Measurements from ENCODE around the gene P2RX4.
"Not testable (repeated sequence)": the region's sequence is repeated elsewhere in the genome, so short reads cannot be mapped to it uniquely, and the experiment has no call there.

Gene P2RX4

GRCh38 chr12:121279071-121279375 lies 69.1 kb downstream of the P2RX4 start:
- no peaks in the 10 kb centered on the region for H3K36me3 ChIP-seq (replicated peaks; ENCODE audit: insufficient read depth, low read length)
- no peaks in the 10 kb centered on the region for H3K4me1 ChIP-seq (ENCODE audit: low read length)
- no peaks in the 10 kb centered on the region for H3K9me2 ChIP-seq (replicated peaks; ENCODE audit: insufficient read depth, low read length)
- H3K27ac ChIP-seq (ENCODE audit: low read length): no peak overlapping the region
- no peak overlapping the region for H3K9ac ChIP-seq (ENCODE audit: low read length)
- no peaks in the 10 kb centered on the region for H3K9me3 ChIP-seq (replicated peaks; ENCODE audit: insufficient read depth, low read length)
- no peaks in the 10 kb centered on the region for H4K20me1 ChIP-seq (ENCODE audit: insufficient read depth, low read length)
- no peak overlapping the region for H3K4me2 ChIP-seq (ENCODE audit: low read depth, low read length)
- DNase-seq: no peak
- H3K79me2 ChIP-seq (ENCODE audit: low read length): peaks cover 27% of the 10 kb centered on the region
- TF ChIP-seq EZH2 (optimal IDR thresholded peaks at IDR 0.05; ENCODE audit: low read depth, low read length) (no peak), EZH2phosphoT487 (IDR thresholded peaks at IDR 0.05; ENCODE audit: low read length) (no peak)
- TF ChIP-seq, protein P1, sequence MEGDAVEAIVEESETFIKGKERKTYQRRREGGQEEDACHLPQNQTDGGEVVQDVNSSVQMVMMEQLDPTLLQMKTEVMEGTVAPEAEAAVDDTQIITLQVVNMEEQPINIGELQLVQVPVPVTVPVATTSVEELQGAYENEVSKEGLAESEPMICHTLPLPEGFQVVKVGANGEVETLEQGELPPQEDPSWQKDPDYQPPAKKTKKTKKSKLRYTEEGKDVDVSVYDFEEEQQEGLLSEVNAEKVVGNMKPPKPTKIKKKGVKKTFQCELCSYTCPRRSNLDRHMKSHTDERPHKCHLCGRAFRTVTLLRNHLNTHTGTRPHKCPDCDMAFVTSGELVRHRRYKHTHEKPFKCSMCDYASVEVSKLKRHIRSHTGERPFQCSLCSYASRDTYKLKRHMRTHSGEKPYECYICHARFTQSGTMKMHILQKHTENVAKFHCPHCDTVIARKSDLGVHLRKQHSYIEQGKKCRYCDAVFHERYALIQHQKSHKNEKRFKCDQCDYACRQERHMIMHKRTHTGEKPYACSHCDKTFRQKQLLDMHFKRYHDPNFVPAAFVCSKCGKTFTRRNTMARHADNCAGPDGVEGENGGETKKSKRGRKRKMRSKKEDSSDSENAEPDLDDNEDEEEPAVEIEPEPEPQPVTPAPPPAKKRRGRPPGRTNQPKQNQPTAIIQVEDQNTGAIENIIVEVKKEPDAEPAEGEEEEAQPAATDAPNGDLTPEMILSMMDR (IDR thresholded peaks at IDR 0.05; ENCODE audit: low read length): no peak
- no peak overlapping the region for H3K4me3 ChIP-seq (ENCODE audit: low read length)
- H3K27me3 ChIP-seq (replicated peaks; ENCODE audit: insufficient read depth, low read length): no peaks in the 10 kb centered on the region
- H3F3A ChIP-seq (ENCODE audit: insufficient read depth, low read length): no peaks in the 10 kb centered on the region
- H2AFZ ChIP-seq (ENCODE audit: low read length): no peak overlapping the region

GRCh38 chr12:121279507-121279915 lies 69.6 kb downstream of the P2RX4 start:
- no peaks in the 10 kb centered on the region for H4K20me1 ChIP-seq (ENCODE audit: insufficient read depth, low read length)
- H3K9me3 ChIP-seq (replicated peaks; ENCODE audit: insufficient read depth, low read length): no peaks in the 10 kb centered on the region
- no peaks in the 10 kb centered on the region for H3K9me2 ChIP-seq (replicated peaks; ENCODE audit: insufficient read depth, low read length)
- no peak overlapping the region for H3K9ac ChIP-seq (ENCODE audit: low read length)
- H3F3A ChIP-seq (ENCODE audit: insufficient read depth, low read length): no peaks in the 10 kb centered on the region
- no peak overlapping the region for H3K4me3 ChIP-seq (ENCODE audit: low read length)
- H3K4me1 ChIP-seq (ENCODE audit: low read length): no peaks in the 10 kb centered on the region
- no peak overlapping the region for H3K27ac ChIP-seq (ENCODE audit: low read length)
- TF ChIP-seq EZH2phosphoT487 (IDR thresholded peaks at IDR 0.05; ENCODE audit: low read length) (no peak), EZH2 (optimal IDR thresholded peaks at IDR 0.05; ENCODE audit: low read depth, low read length) (no peak)
- TF ChIP-seq, protein P1 (IDR thresholded peaks at IDR 0.05; ENCODE audit: low read length): no peak
- no peak overlapping the region for H3K4me2 ChIP-seq (ENCODE audit: low read depth, low read length)
- peaks cover 27% of the 10 kb centered on the region for H3K79me2 ChIP-seq (ENCODE audit: low read length)
- H2AFZ ChIP-seq (ENCODE audit: low read length): no peak overlapping the region
- no peaks in the 10 kb centered on the region for H3K36me3 ChIP-seq (replicated peaks; ENCODE audit: insufficient read depth, low read length)
- DNase-seq: no peak
- H3K27me3 ChIP-seq (replicated peaks; ENCODE audit: insufficient read depth, low read length): no peaks in the 10 kb centered on the region

- not testable (repeated sequence) for H3K9me3 ChIP-seq (replicated peaks; ENCODE audit: insufficient read depth, low read length); H3K9ac ChIP-seq (ENCODE audit: low read length); H3K4me1 ChIP-seq (ENCODE audit: low read length); H3K4me2 ChIP-seq (ENCODE audit: low read depth, low read length); H3K9me2 ChIP-seq (replicated peaks; ENCODE audit: insufficient read depth, low read length); H3K36me3 ChIP-seq (replicated peaks; ENCODE audit: insufficient read depth, low read length); DNase-seq; H3K27ac ChIP-seq (ENCODE audit: low read length); H3K4me3 ChIP-seq (ENCODE audit: low read length); H3K27me3 ChIP-seq (replicated peaks; ENCODE audit: insufficient read depth, low read length); H4K20me1 ChIP-seq (ENCODE audit: insufficient read depth, low read length); H3F3A ChIP-seq (ENCODE audit: insufficient read depth, low read length); H2AFZ ChIP-seq (ENCODE audit: low read length)
- H3K79me2 ChIP-seq (ENCODE audit: low read length): peaks cover 29% of the 10 kb centered on the region
These were observed 70.6 kb downstream of the P2RX4 start for GRCh38 chr12:121280531-121280930.

DNA sequence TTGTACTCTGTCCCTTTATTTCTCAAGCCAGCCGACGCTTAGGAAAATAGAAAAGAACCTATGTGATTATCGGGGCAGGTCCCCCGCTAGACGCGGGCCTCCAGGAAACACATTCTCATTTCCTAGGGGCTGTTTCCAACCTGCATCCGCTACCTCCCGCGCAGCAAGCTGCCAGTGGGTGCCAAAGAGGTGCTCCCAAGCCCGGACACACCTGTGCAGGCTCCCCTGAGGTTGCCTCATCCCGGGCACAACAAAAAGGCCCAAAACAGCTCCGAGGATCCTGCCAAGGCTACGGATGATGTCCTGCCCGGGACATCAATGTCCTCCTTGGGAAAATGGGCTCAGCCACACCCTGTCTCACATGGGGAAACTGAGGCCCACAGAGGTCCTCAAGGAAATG lies 71.2 kb downstream of the P2RX4 start:
- H3K4me2 ChIP-seq (ENCODE audit: low read depth, low read length); H2AFZ ChIP-seq (ENCODE audit: low read length); H4K20me1 ChIP-seq (ENCODE audit: insufficient read depth, low read length); H3K27me3 ChIP-seq (replicated peaks; ENCODE audit: insufficient read depth, low read length); H3K9me3 ChIP-seq (replicated peaks; ENCODE audit: insufficient read depth, low read length); H3K9ac ChIP-seq (ENCODE audit: low read length); H3F3A ChIP-seq (ENCODE audit: insufficient read depth, low read length); H3K4me3 ChIP-seq (ENCODE audit: low read length); H3K9me2 ChIP-seq (replicated peaks; ENCODE audit: insufficient read depth, low read length); DNase-seq; H3K27ac ChIP-seq (ENCODE audit: low read length); H3K4me1 ChIP-seq (ENCODE audit: low read length); H3K36me3 ChIP-seq (replicated peaks; ENCODE audit: insufficient read depth, low read length): not testable (repeated sequence)
- H3K79me2 ChIP-seq (ENCODE audit: low read length): peaks cover 35% of the 10 kb centered on the region
